ENCODE results near the gene SPIRE2. TPM values are rescaled to one million over a fixed set of nuclear protein-coding genes. Genes with fewer than 3 reads are reported as not detected.
A peak's percentile ranks its signal among the peaks of the same experiment; 100 is the strongest.

Gene SPIRE2
- total and polyA plus RNA-seq, 2 donors from 2014 or later, result 2.9 to 6.5 TPM

DNA sequence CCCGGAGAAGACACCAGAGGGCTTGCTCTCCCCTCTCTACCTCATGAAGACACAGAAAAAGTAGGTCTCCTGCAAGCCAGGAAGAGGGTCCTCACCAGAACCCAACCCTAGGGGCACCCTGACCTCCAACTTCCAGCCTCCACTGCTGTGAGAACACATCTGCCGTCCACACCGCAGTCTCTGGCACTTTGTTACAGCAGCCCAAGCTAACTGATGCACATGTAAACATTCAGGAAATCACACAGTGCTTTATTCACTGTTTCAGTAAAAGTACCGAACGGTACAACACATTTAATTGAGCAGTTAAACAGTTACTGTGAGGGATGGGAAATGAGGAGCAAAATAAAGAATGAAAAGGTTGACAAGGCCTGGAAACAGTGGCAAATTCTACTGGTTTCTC lies 30.1 kb upstream of the SPIRE2 start:
- Histone ChIP-seq H3K27me3 (ENCODE audit: control insufficient read depth, insufficient read depth, low read length) (no peaks in the 10 kb centered on the region), H3K9me3 (ENCODE audit: control insufficient read depth in 2 of 3, insufficient read depth in 1 of 3, low read length in 3 of 3) (no peaks in the 10 kb centered on the region), H3K36me3 (ENCODE audit: control insufficient read depth in 2 of 3, insufficient read depth in 3 of 3, low read length in 3 of 3) (no peaks in the 10 kb centered on the region), H3K4me3 (ENCODE audit: low read length in 3 of 3) (no peak overlapping the region), H3K4me1 (ENCODE audit: control insufficient read depth in 2 of 3, insufficient read depth in 2 of 3, low read depth in 1 of 3, low read length in 3 of 3) (peaks cover 0 to 4% (median 0%) of the 10 kb centered on the region in 3 donors), H3K27ac (ENCODE audit: low read depth in 2 of 2, low read length in 2 of 2) (no peak overlapping the region), H3K9ac (ENCODE audit: low read length in 3 of 3) (no peak overlapping the region)
- FAIRE-seq, result no peak
- TF ChIP-seq CTCF (IDR thresholded peaks at IDR 0.05; ENCODE audit: borderline replicate concordance, extremely low read depth, insufficient read depth), result no peak
- DNase-seq, result no peak
- intact Hi-C loops (cut with DNase I), result no loop called here

DNA sequence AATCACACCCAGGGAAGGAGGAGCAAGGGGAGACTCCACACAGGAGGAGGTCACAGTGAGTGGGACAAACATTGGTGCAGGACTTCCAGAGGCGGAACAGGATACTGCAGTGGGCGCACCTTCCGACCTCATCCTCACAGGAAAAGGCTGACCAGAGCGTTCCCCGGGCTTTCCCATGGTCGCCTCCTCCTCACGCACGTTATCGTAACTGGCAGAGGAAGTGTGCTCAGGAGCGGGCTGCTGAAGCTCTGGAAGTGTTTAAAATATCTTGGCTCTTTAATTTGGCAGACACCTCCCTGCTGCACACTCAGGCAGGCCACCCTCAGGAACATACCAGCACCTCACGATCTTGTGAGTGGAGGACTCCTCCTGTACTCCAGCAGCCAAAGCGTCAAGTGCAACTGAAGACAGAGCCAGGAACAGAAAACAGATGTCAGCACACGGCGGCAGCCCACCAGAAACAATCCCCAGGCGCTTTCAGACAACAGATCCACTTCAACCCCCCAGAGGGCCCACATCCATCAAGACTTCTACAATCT lies 29.4 kb upstream of the SPIRE2 start:
- H3K27ac ChIP-seq (ENCODE audit: low read depth in 2 of 2, low read length in 2 of 2), result no peak overlapping the region
- H3K9me3 ChIP-seq (ENCODE audit: control insufficient read depth in 2 of 3, insufficient read depth in 1 of 3, low read length in 3 of 3), result no peaks in the 10 kb centered on the region
- TF ChIP-seq CTCF (IDR thresholded peaks at IDR 0.05; ENCODE audit: borderline replicate concordance, extremely low read depth, insufficient read depth), result no peak
- FAIRE-seq, result no peak
- no peaks in the 10 kb centered on the region for H3K27me3 ChIP-seq (ENCODE audit: control insufficient read depth, insufficient read depth, low read length)
- DNase-seq, result no peak
- H3K9ac ChIP-seq (ENCODE audit: low read length in 3 of 3), result peak overlapping the region in 1 of 3 donors; percentile 17
- no peaks in the 10 kb centered on the region for H3K36me3 ChIP-seq (ENCODE audit: control insufficient read depth in 2 of 3, insufficient read depth in 3 of 3, low read length in 3 of 3)
- H3K4me1 ChIP-seq (ENCODE audit: control insufficient read depth in 2 of 3, insufficient read depth in 2 of 3, low read depth in 1 of 3, low read length in 3 of 3), result peaks cover 0 to 4% (median 0%) of the 10 kb centered on the region in 3 donors
- H3K4me3 ChIP-seq (ENCODE audit: low read length in 3 of 3), result no peak overlapping the region
- intact Hi-C loops (cut with DNase I), result no loop called here

- H3K27me3 ChIP-seq (ENCODE audit: control insufficient read depth, insufficient read depth, low read length), result no peaks in the 10 kb centered on the region
- FAIRE-seq (no peak), DNase-seq (no peak)
- H3K4me3 ChIP-seq (ENCODE audit: low read length in 3 of 3), result no peak overlapping the region
- H3K27ac ChIP-seq (ENCODE audit: low read depth in 2 of 2, low read length in 2 of 2), result no peak overlapping the region
- H3K9me3 ChIP-seq (ENCODE audit: control insufficient read depth in 2 of 3, insufficient read depth in 1 of 3, low read length in 3 of 3), result no peaks in the 10 kb centered on the region
- H3K36me3 ChIP-seq (ENCODE audit: control insufficient read depth in 2 of 3, insufficient read depth in 3 of 3, low read length in 3 of 3), result no peaks in the 10 kb centered on the region
- peaks cover 0 to 4% (median 0%) of the 10 kb centered on the region in 3 donors for H3K4me1 ChIP-seq (ENCODE audit: control insufficient read depth in 2 of 3, insufficient read depth in 2 of 3, low read depth in 1 of 3, low read length in 3 of 3)
- no peak for TF ChIP-seq CTCF (IDR thresholded peaks at IDR 0.05; ENCODE audit: borderline replicate concordance, extremely low read depth, insufficient read depth)
- intact Hi-C loops (cut with DNase I), result no loop called here
- H3K9ac ChIP-seq (ENCODE audit: low read length in 3 of 3), result no peak overlapping the region
These were observed 26.5 kb upstream of the SPIRE2 start for GRCh38 chr16:89801800-89802199.

Data from kidney (tissue), 14 donors.